Ascending aorta (tissue), 2 donors: ENCODE results near the gene CYLC2. TPM values are rescaled to one million over a fixed set of nuclear protein-coding genes. Genes with fewer than 3 reads are reported as not detected.

ENCODE experiments used
- DNase-seq, 2 donors: peaks; one replicate each; pipeline ENCODE4 v3.0.0-alpha.2; 2019; ENCODE audit warnings: low spot score in 2 of 2
- H3K27ac ChIP-seq, 2 donors: fragments of 200-600 bp; sonication (generic); one replicate each; pipeline ENCODE4 v1.5.1; 2016 to 2017; ENCODE audit warnings: mild to moderate bottlenecking in 1 of 2
- H3K27me3 ChIP-seq: fragments of 200-600 bp; sonication (generic); one replicate; pipeline ENCODE4 v1.5.1; 2017
- H3K36me3 ChIP-seq, 2 donors: fragments of 200-600 bp; sonication (generic); one replicate each; pipeline ENCODE4 v1.5.1; 2016
- H3K4me1 ChIP-seq, 2 donors: fragments of 200-600 bp; sonication (generic); one replicate each; pipeline ENCODE4 v1.5.1; 2016 to 2017; ENCODE audit warnings: mild to moderate bottlenecking in 1 of 2
- H3K4me3 ChIP-seq, 2 donors: fragments of 200-600 bp; sonication (generic); one replicate each; pipeline ENCODE4 v1.5.1; 2016 to 2017; ENCODE audit warnings: mild to moderate bottlenecking in 1 of 2
- H3K9me3 ChIP-seq, 2 donors: fragments of 200-600 bp; sonication (generic); one replicate each; pipeline ENCODE4 v1.5.1; 2016
- CTCF ChIP-seq, 3 experiments: fragments of 200-600 bp in 2 of 3; fragments of 450-650 bp in 1 of 3; sonication (generic) in 2 of 3; IDR thresholded peaks; one replicate each; pipeline ENCODE4 v1.5.1; 2016 to 2019; ENCODE audit warnings: antibody characterized with exemption in 3 of 3, mild to moderate bottlenecking in 1 of 3, moderate library complexity in 1 of 3
- intact Hi-C: fragments of 100-400 bp; cut with DNase I; formaldehyde crosslinking; loops from one replicate; pipeline ENCODE4 v1.15.1; 2023
- total RNA-seq: library from RNA; depleted of rRNA; stranded (reverse); fragments of >200 nt; gene quantifications from one replicate; pipeline ENCODE4 v1.1.0, GENCODE V29; 2016

The CYLC2 gene
- total RNA-seq, 1 donor from 2014 or later = not detected

GRCh38 chr9:102975251-102975650 is 19.9 kb upstream of the CYLC2 start:
- no peak for TF ChIP-seq CTCF (IDR thresholded peaks at IDR 0.05)
- H3K4me3 ChIP-seq = no peak overlapping the region
- no peak overlapping the region for H3K27ac ChIP-seq
- H3K27me3 ChIP-seq = no peaks in the 10 kb centered on the region
- no peak for DNase-seq
- H3K36me3 ChIP-seq = no peaks in the 10 kb centered on the region
- peaks cover 0 to under 1% of the 10 kb centered on the region in 2 donors for H3K9me3 ChIP-seq
- no peaks in the 10 kb centered on the region for H3K4me1 ChIP-seq
- intact Hi-C loops = no loop called here

GRCh38 chr9:102985162-102985895 is 9.8 kb upstream of the CYLC2 start:
- no peak overlapping the region for H3K27ac ChIP-seq
- H3K4me1 ChIP-seq = no peaks in the 10 kb centered on the region
- no peaks in the 10 kb centered on the region for H3K36me3 ChIP-seq
- intact Hi-C loops = no loop called here
- H3K27me3 ChIP-seq = no peaks in the 10 kb centered on the region
- DNase-seq = no peak
- H3K4me3 ChIP-seq = no peak overlapping the region
- no peaks in the 10 kb centered on the region for H3K9me3 ChIP-seq
- TF ChIP-seq CTCF (IDR thresholded peaks at IDR 0.05) = no peak

- Histone ChIP-seq H3K27ac (no peak overlapping the region), H3K4me1 (no peaks in the 10 kb centered on the region), H3K27me3 (no peaks in the 10 kb centered on the region), H3K9me3 (no peaks in the 10 kb centered on the region), H3K4me3 (no peak overlapping the region), H3K36me3 (no peaks in the 10 kb centered on the region)
- intact Hi-C loops = no loop called here
- no peak for TF ChIP-seq CTCF (IDR thresholded peaks at IDR 0.05)
- DNase-seq = no peak
Measured at GRCh38 chr9:102986425-102986824, 8.7 kb upstream of the CYLC2 start.

GRCh38 chr9:103003689-103004088 is 8.6 kb downstream of the CYLC2 start:
- Histone ChIP-seq H3K4me3 (no peak overlapping the region), H3K36me3 (no peaks in the 10 kb centered on the region), H3K27me3 (no peaks in the 10 kb centered on the region), H3K4me1 (no peaks in the 10 kb centered on the region), H3K9me3 (no peaks in the 10 kb centered on the region), H3K27ac (no peak overlapping the region)
- no peak for TF ChIP-seq CTCF (IDR thresholded peaks at IDR 0.05)
- intact Hi-C loops = no loop called here
- DNase-seq = no peak

GRCh38 chr9:103014242-103014641 is 19.1 kb downstream of the CYLC2 start:
- intact Hi-C loops = no loop called here
- Histone ChIP-seq H3K4me3 (no peak overlapping the region), H3K27me3 (no peaks in the 10 kb centered on the region), H3K27ac (no peak overlapping the region), H3K4me1 (no peaks in the 10 kb centered on the region), H3K9me3 (no peaks in the 10 kb centered on the region), H3K36me3 (no peaks in the 10 kb centered on the region)
- TF ChIP-seq CTCF (IDR thresholded peaks at IDR 0.05) = no peak
- DNase-seq = no peak

GRCh38 chr9:103025796-103026195 is 30.7 kb downstream of the CYLC2 start:
- Histone ChIP-seq H3K4me1 (no peaks in the 10 kb centered on the region), H3K27ac (no peak overlapping the region), H3K36me3 (no peaks in the 10 kb centered on the region), H3K4me3 (no peak overlapping the region), H3K27me3 (no peaks in the 10 kb centered on the region), H3K9me3 (no peaks in the 10 kb centered on the region)
- TF ChIP-seq CTCF (IDR thresholded peaks at IDR 0.05) = no peak
- no peak for DNase-seq
- intact Hi-C loops = no loop called here
